HL-60 (cell line): Measurements from ENCODE around the gene COPB1.

Source experiments
- DNase-seq, 2 experiments: peaks; one replicate each; pipeline ENCODE4 v3.0.0-alpha.2; 2010 to 2020; ENCODE audit warnings: low read depth in 1 of 2, low spot score in 1 of 2
- H3K27ac ChIP-seq: fragments of 250-450 bp; sonication (Bioruptor Pico); replicated peaks from 2 replicates; pipeline ENCODE4 v1.5.1; 2020; ENCODE audit warnings: mild to moderate bottlenecking, moderate library complexity
- H3K27me3 ChIP-seq: fragments of 250-450 bp; sonication (Bioruptor Pico); 2 replicates; pipeline ENCODE4 v1.5.1; 2021; ENCODE audit warnings: mild to moderate bottlenecking, moderate library complexity; ENCODE audit not compliant: insufficient read depth, poor library complexity, severe bottlenecking
- H3K4me3 ChIP-seq: replicated peaks from 2 replicates; pipeline ENCODE4 v1.5.1; 2011; ENCODE audit warnings: mild to moderate bottlenecking, control low read depth, low read length; ENCODE audit not compliant: insufficient read depth
- GABPA ChIP-seq: IDR thresholded peaks from 2 replicates; pipeline ENCODE4 v1.6.1; 2012; ENCODE audit warnings: low read depth
- POLR2AphosphoS5 ChIP-seq: IDR thresholded peaks from 2 replicates; pipeline ENCODE4 v1.6.1; 2012; ENCODE audit warnings: low read depth
- SPI1 ChIP-seq: IDR thresholded peaks from 2 replicates; pipeline ENCODE4 v1.6.1; 2012; ENCODE audit warnings: low read depth, mild to moderate bottlenecking, borderline replicate concordance
- TF ChIP-seq, protein P1 (sequence below): IDR thresholded peaks from one replicate; pipeline ENCODE4 v1.5.1; 2011; ENCODE audit warnings: low read length, control low read depth, inconsistent platforms; ENCODE audit not compliant: insufficient read depth
- TF ChIP-seq, protein P2 (sequence below): IDR thresholded peaks from 2 replicates; pipeline ENCODE4 v1.6.1; 2012; ENCODE audit warnings: low read depth; ENCODE audit not compliant: insufficient replicate concordance

The COPB1 gene

DNA sequence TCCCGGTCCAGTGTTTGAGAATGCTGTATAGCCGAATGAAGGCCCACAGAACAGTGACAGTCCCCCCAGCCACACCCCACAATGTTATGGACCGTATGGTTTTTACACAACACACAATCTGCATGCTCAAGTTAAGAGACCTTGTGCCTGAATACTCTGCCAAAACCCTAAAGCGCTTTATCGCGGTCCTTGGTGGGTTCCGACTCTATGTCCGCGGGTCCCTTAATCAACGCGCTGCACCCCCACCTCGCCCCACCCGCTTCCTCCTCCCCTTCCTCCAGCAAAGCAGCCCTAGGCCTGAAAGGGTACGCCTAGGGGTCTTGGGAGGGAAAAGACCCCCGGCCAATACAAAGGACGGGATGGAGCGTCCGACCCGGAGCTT, 442 bp downstream of the COPB1 start:
- Histone ChIP-seq H3K4me3 (peak overlapping the region; percentile 87), H3K27ac (peak overlapping the region; percentile 90), H3K27me3 (no peaks in the 10 kb centered on the region)
- no peak for TF ChIP-seq SPI1
- no peak for TF ChIP-seq GABPA
- no peak for TF ChIP-seq POLR2AphosphoS5
- TF ChIP-seq, protein P1, sequence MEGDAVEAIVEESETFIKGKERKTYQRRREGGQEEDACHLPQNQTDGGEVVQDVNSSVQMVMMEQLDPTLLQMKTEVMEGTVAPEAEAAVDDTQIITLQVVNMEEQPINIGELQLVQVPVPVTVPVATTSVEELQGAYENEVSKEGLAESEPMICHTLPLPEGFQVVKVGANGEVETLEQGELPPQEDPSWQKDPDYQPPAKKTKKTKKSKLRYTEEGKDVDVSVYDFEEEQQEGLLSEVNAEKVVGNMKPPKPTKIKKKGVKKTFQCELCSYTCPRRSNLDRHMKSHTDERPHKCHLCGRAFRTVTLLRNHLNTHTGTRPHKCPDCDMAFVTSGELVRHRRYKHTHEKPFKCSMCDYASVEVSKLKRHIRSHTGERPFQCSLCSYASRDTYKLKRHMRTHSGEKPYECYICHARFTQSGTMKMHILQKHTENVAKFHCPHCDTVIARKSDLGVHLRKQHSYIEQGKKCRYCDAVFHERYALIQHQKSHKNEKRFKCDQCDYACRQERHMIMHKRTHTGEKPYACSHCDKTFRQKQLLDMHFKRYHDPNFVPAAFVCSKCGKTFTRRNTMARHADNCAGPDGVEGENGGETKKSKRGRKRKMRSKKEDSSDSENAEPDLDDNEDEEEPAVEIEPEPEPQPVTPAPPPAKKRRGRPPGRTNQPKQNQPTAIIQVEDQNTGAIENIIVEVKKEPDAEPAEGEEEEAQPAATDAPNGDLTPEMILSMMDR: no peak
- TF ChIP-seq, protein P2, sequence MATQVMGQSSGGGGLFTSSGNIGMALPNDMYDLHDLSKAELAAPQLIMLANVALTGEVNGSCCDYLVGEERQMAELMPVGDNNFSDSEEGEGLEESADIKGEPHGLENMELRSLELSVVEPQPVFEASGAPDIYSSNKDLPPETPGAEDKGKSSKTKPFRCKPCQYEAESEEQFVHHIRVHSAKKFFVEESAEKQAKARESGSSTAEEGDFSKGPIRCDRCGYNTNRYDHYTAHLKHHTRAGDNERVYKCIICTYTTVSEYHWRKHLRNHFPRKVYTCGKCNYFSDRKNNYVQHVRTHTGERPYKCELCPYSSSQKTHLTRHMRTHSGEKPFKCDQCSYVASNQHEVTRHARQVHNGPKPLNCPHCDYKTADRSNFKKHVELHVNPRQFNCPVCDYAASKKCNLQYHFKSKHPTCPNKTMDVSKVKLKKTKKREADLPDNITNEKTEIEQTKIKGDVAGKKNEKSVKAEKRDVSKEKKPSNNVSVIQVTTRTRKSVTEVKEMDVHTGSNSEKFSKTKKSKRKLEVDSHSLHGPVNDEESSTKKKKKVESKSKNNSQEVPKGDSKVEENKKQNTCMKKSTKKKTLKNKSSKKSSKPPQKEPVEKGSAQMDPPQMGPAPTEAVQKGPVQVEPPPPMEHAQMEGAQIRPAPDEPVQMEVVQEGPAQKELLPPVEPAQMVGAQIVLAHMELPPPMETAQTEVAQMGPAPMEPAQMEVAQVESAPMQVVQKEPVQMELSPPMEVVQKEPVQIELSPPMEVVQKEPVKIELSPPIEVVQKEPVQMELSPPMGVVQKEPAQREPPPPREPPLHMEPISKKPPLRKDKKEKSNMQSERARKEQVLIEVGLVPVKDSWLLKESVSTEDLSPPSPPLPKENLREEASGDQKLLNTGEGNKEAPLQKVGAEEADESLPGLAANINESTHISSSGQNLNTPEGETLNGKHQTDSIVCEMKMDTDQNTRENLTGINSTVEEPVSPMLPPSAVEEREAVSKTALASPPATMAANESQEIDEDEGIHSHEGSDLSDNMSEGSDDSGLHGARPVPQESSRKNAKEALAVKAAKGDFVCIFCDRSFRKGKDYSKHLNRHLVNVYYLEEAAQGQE: no peak
- peak in 1 of 2 experiments; percentile 29 for DNase-seq

DNA sequence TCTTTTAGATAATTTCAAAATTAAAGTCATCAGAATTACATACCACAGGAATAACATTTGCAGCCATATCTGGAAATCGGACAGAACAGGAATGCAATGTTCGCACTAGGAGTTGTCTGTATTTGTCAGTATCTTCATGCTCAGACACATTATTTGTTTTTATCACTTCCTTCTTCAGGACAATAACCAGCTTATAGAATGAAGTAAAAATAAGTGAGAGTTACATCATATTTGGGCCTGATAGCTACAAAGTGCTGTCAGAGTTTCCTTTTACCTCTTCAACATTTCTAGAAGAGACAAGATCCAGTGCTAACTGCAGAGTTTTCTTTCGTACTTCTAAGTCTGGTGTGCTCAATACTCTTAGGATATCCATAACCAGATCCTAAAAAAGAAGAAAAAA, 18.9 kb downstream of the COPB1 start:
- DNase-seq: peak in 1 of 2 experiments; percentile 34
- Histone ChIP-seq H3K27me3 (no peaks in the 10 kb centered on the region), H3K4me3 (no peak overlapping the region), H3K27ac (no peak overlapping the region)
- TF ChIP-seq SPI1: no peak
- TF ChIP-seq, protein P2: no peak
- no peak for TF ChIP-seq POLR2AphosphoS5
- no peak for TF ChIP-seq GABPA
- TF ChIP-seq, protein P1: no peak

DNA sequence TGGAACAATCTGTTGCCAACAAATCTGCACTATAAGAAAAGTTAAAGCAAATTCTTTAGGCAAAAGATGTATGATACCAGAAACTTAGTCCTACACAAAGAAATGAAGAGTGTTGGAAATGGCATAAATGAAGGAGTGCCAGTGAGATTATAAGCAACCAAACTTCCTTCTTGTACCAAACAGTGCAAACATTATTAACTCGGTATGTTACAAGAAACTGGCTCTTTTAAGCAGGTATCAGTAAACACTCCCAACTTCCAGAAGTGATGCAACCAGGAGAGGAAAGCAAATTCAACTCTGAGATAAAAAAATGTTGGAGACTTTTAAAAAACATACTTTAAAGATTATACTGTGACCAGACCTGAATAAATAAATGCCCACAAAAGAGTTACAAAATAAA, 28.5 kb downstream of the COPB1 start:
- TF ChIP-seq, protein P1: no peak
- TF ChIP-seq GABPA (no peak), SPI1 (no peak)
- TF ChIP-seq, protein P2: no peak
- Histone ChIP-seq H3K27me3 (no peaks in the 10 kb centered on the region), H3K27ac (no peak overlapping the region), H3K4me3 (no peak overlapping the region)
- DNase-seq: no peak
